Lung (tissue), 12 donors: ENCODE results near the gene FOXA2. TPM values are rescaled to one million over a fixed set of nuclear protein-coding genes. Genes with fewer than 3 reads are reported as not detected.

ENCODE experiments used
- ATAC-seq: fragments of 200-7000 bp; cut with Tn5 transposase; one replicate; pipeline ENCODE4 v1.9.1; 2020; ENCODE audit warnings: moderate number of reproducible peaks; ENCODE audit not compliant: insufficient read depth, low FRiP score
- DNase-seq, 3 donors: peaks; one replicate each; pipeline ENCODE4 v3.0.0-alpha.2; 2013 to 2017
- H3K27ac ChIP-seq, 2 donors: one replicate each; pipeline ENCODE4 v1.5.1; 2013; ENCODE audit warnings: mild to moderate bottlenecking in 2 of 2, moderate library complexity in 2 of 2, control low read depth in 1 of 2, inconsistent platforms in 1 of 2, low read depth in 1 of 2, low read length in 1 of 2
- H3K27me3 ChIP-seq, 3 donors: one replicate each; pipeline ENCODE4 v1.5.1; 2013; ENCODE audit warnings: low read length in 2 of 3; ENCODE audit not compliant: control insufficient read depth in 3 of 3, insufficient read depth in 3 of 3
- H3K36me3 ChIP-seq, 4 donors: one replicate each; pipeline ENCODE4 v1.5.1; 2013; ENCODE audit warnings: low read length in 4 of 4, mild to moderate bottlenecking in 1 of 4, moderate library complexity in 1 of 4; ENCODE audit not compliant: control insufficient read depth in 4 of 4, insufficient read depth in 4 of 4
- H3K4me1 ChIP-seq, 5 donors: one replicate each; pipeline ENCODE4 v1.5.1; 2013; ENCODE audit warnings: low read length in 5 of 5, mild to moderate bottlenecking in 2 of 5, moderate library complexity in 1 of 5; ENCODE audit not compliant: control insufficient read depth in 5 of 5, insufficient read depth in 5 of 5
- H3K4me3 ChIP-seq: one replicate; pipeline ENCODE4 v1.5.1; 2013; ENCODE audit warnings: mild to moderate bottlenecking, control low read depth, moderate library complexity
- H3K9ac ChIP-seq, 2 donors: one replicate each; pipeline ENCODE4 v1.5.1; 2013; ENCODE audit warnings: low read length in 2 of 2, control low read depth in 1 of 2; ENCODE audit not compliant: insufficient read depth in 1 of 2
- H3K9me3 ChIP-seq, 4 donors: one replicate each; pipeline ENCODE4 v1.5.1; 2013; ENCODE audit warnings: low read length in 3 of 4, mild to moderate bottlenecking in 1 of 4, moderate library complexity in 1 of 4; ENCODE audit not compliant: control insufficient read depth in 4 of 4, insufficient read depth in 3 of 4
- WGBS, 2 donors: extraction: QIAGEN DNeasy Blood & Tissue Kit; methylation state at CpG; one replicate each; pipeline ENCODE4 v1.1.7; 2013; 5-methylcytosine and 5-hydroxymethylcytosine counted together
- polyA plus RNA-seq, 2 donors: library from polyadenylated mRNA; stranded (reverse); fragments of 200-250 nt; gene quantifications; one replicate each; pipeline ENCODE4 v1.2.1, GENCODE V29; 2013
- total RNA-seq, 2 donors: library from RNA; depleted of rRNA in 1 of 2; stranded (reverse); fragments of >200 nt in 1 of 2; gene quantifications; one replicate each; pipeline ENCODE4 v1.2.1, GENCODE V29; 2014 to 2021
- TF ChIP-seq, protein P1 (sequence below): IDR thresholded peaks from 2 replicates; pipeline ENCODE4 v1.5.1; 2012; ENCODE audit warnings: mild to moderate bottlenecking; ENCODE audit errors: control extremely low read depth, extremely low read depth
- donor health status: control.
- donor health status: control.
- donor health status: Bipolar disorder and iron deficiency.
- donor health status: healthy.
- donor health status: DM: yes; HTN: yes; CAD: no.

FOXA2 gene
- total and polyA plus RNA-seq, 4 donors = 10.0 to 39.5 (median 17.6) TPM

DNA sequence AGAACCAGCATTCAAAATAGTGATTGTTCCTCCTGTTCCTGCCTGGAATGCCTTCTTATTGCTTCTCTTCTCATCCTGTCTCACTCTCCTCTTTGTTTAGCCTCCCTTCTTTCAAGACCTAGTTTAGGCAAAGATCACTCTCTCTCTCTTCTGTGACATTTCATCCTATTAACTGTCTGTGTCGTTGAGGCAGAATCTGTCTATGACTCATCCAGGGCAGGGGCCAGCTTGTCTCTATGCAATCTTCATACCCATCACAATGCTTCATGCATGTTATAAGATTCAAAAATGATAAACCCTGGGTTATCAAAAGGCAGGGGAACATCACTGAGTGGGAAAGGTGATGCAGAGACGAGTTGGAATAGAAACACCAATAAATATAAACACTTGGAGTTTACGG lies 32.2 kb upstream of the FOXA2 start:
- H3K36me3 ChIP-seq = no peaks in the 10 kb centered on the region
- H3K4me1 ChIP-seq = no peaks in the 10 kb centered on the region
- H3K27me3 ChIP-seq = peaks cover 0 to 6% (median 3%) of the 10 kb centered on the region in 3 donors
- TF ChIP-seq, protein P1, sequence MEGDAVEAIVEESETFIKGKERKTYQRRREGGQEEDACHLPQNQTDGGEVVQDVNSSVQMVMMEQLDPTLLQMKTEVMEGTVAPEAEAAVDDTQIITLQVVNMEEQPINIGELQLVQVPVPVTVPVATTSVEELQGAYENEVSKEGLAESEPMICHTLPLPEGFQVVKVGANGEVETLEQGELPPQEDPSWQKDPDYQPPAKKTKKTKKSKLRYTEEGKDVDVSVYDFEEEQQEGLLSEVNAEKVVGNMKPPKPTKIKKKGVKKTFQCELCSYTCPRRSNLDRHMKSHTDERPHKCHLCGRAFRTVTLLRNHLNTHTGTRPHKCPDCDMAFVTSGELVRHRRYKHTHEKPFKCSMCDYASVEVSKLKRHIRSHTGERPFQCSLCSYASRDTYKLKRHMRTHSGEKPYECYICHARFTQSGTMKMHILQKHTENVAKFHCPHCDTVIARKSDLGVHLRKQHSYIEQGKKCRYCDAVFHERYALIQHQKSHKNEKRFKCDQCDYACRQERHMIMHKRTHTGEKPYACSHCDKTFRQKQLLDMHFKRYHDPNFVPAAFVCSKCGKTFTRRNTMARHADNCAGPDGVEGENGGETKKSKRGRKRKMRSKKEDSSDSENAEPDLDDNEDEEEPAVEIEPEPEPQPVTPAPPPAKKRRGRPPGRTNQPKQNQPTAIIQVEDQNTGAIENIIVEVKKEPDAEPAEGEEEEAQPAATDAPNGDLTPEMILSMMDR = no peak
- H3K4me3 ChIP-seq = no peak overlapping the region
- H3K27ac ChIP-seq = no peak overlapping the region
- H3K9ac ChIP-seq = no peak overlapping the region
- WGBS, 2 donors = 56 to 83% methylated on average over 3 of the region's 3 CpGs
- ATAC-seq = no peak
- DNase-seq = no peak
- peaks cover 0 to 2% (median 0%) of the 10 kb centered on the region in 4 donors for H3K9me3 ChIP-seq

DNA sequence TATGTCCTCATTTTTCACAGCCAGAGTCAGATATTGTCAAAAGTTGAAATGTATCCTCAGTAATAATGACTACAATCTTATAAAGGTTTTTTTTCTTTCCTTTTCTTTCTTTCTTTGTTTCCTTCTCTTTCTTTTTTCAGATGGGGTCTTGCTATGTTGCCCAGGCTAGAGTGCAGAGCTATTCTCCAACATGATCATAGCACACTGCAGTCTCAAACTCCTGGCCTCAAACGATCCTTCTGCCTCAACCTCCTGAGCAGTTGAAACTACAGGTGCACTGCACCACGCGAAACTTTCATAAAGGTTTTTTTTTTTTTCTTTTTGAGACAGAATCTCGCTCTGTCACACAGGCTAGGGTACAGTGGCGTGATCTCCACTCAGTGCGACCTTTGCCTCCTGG lies 31.1 kb upstream of the FOXA2 start:
- 87 to 90% methylated on average over 6 of the region's 6 CpGs for WGBS, 2 donors
- no peak overlapping the region for H3K27ac ChIP-seq
- ATAC-seq = no peak

DNA sequence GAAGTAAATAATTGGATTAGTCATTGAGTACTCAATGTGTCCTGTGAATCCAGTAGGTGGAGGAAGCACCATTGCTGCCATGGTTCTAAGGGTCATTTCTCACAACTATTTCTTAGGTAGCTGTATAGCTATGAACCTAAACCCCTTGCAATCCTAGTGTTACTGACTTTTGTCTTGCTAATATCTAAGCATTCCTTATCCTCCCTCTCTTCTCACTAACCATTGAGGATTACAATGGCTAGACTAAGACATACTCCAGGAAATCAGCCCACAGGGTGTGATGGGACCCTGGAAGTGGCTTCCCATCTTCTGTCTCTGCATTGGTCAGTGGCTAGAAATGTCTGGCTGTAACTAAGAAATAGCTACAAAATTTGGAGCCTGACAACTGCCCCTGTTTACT lies 27.3 kb upstream of the FOXA2 start:
- peaks cover 0 to 3% (median 2%) of the 10 kb centered on the region in 3 donors for H3K27me3 ChIP-seq
- ATAC-seq = no peak
- TF ChIP-seq, protein P1 = no peak
- H3K9ac ChIP-seq = no peak overlapping the region
- no peak overlapping the region for H3K27ac ChIP-seq
- H3K4me3 ChIP-seq = no peak overlapping the region
- peaks cover 0 to 2% (median 0%) of the 10 kb centered on the region in 4 donors for H3K9me3 ChIP-seq
- no peaks in the 10 kb centered on the region for H3K4me1 ChIP-seq
- no peaks in the 10 kb centered on the region for H3K36me3 ChIP-seq
- no peak for DNase-seq

More for the DNA sequence above, 31.1 kb upstream of the FOXA2 start:
- Histone ChIP-seq H3K36me3 (no peaks in the 10 kb centered on the region), H3K27me3 (peaks cover 0 to 6% (median 3%) of the 10 kb centered on the region in 3 donors), H3K4me3 (no peak overlapping the region), H3K9ac (no peak overlapping the region), H3K9me3 (peaks cover 0 to 2% (median 0%) of the 10 kb centered on the region in 4 donors), H3K4me1 (no peaks in the 10 kb centered on the region)
- DNase-seq = no peak
- TF ChIP-seq, protein P1 = no peak

DNA sequence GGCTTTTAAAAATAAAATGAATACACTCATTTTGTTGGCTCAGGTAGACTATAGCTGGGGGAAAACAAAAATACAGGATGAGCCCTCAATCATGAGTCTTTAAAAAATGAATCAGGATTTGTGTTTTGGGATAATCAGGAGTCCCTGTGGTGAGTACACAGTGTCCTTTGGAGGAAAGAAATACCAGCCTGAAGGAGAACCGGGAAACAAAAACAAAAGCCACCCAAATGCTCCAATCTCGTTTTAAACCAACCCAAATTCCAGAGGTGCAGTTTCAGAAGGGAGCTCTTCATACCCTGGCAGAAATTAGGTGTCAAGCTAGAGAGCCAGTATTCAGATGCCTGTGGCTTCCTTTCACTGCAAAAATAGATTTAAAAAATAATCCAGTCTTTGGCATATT lies 23.3 kb upstream of the FOXA2 start:
- no peaks in the 10 kb centered on the region for H3K36me3 ChIP-seq
- no peaks in the 10 kb centered on the region for H3K9me3 ChIP-seq
- H3K9ac ChIP-seq = no peak overlapping the region
- no peak overlapping the region for H3K4me3 ChIP-seq
- H3K27me3 ChIP-seq = peaks cover 0 to 2% (median 1%) of the 10 kb centered on the region in 3 donors
- DNase-seq (no peak), ATAC-seq (no peak)
- H3K27ac ChIP-seq = no peak overlapping the region
- 19 to 43% methylated on average over 2 of the region's 2 CpGs for WGBS, 2 donors
- TF ChIP-seq, protein P1 = no peak
- no peaks in the 10 kb centered on the region for H3K4me1 ChIP-seq
